Duodenal mucosa (tissue), 2 donors: ENCODE measurements around the gene SPPL3.
"Not testable (repeated sequence)": the region's sequence is repeated elsewhere in the genome, so short reads cannot be mapped to it uniquely, and the experiment has no call there.

Experiments
- H3K27ac ChIP-seq: one replicate; pipeline ENCODE4 v1.7.0; 2013; ENCODE audit warnings: low read depth, low read length
- H3K27me3 ChIP-seq, 2 donors: one replicate each; pipeline ENCODE4 v1.7.0; 2013; ENCODE audit warnings: low read length in 2 of 2, control low read depth in 1 of 2; ENCODE audit not compliant: insufficient read depth in 2 of 2, control insufficient read depth in 1 of 2
- H3K36me3 ChIP-seq, 2 donors: one replicate each; pipeline ENCODE4 v1.7.0; 2013; ENCODE audit warnings: low read length in 2 of 2, control low read depth in 1 of 2; ENCODE audit not compliant: insufficient read depth in 2 of 2, control insufficient read depth in 1 of 2
- H3K4me1 ChIP-seq, 2 donors: one replicate each; pipeline ENCODE4 v1.7.0; 2013; ENCODE audit warnings: low read length in 2 of 2, control low read depth in 1 of 2; ENCODE audit not compliant: insufficient read depth in 2 of 2, control insufficient read depth in 1 of 2
- H3K4me3 ChIP-seq, 2 donors: one replicate each; pipeline ENCODE4 v1.7.0; 2013; ENCODE audit warnings: low read length in 2 of 2, low read depth in 1 of 2
- H3K9ac ChIP-seq, 2 donors: one replicate each; pipeline ENCODE4 v1.7.0; 2013; ENCODE audit warnings: low read length in 2 of 2, low read depth in 1 of 2
- H3K9me3 ChIP-seq, 2 donors: one replicate each; pipeline ENCODE4 v1.7.0; 2013; ENCODE audit warnings: low read length in 2 of 2, control low read depth in 1 of 2; ENCODE audit not compliant: control insufficient read depth in 1 of 2

The SPPL3 gene, protein sequence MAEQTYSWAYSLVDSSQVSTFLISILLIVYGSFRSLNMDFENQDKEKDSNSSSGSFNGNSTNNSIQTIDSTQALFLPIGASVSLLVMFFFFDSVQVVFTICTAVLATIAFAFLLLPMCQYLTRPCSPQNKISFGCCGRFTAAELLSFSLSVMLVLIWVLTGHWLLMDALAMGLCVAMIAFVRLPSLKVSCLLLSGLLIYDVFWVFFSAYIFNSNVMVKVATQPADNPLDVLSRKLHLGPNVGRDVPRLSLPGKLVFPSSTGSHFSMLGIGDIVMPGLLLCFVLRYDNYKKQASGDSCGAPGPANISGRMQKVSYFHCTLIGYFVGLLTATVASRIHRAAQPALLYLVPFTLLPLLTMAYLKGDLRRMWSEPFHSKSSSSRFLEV

DNA sequence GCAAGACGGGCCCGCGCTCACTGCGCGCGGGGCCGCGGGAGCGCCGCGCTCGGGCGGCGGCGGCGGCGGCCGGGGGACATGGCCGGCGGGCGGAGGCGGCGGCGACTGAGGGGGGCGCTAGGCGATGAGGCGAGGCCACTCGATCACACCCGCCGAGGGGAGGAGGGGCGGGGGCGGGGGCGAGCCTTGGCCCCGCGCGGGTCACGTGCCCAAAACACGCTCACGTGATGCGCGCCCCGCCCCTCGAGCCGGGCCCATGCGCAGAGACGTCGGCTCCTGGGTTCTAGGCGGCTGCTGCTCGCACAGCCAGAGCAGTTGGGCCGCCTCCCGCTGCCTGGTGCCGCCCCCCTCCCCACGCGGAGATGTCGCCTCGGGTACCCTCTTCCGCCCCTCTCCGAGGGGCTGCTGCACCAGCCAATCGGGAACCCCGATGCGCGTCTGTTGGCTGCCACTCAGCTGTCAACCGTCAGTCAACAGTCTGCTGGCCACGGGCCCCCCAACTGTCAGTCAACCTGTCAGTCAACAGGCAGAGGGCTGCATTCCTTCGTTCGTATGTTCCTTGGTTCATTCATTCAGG is at the start of gene SPPL3:
TSS of gene SPPL3 (minus strand) at position 162 of the 577 bp plus-strand sequence. CDS start 491 bp downstream, outside the sequence.
- Histone ChIP-seq H3K27me3 (no peaks in the 10 kb centered on the region), H3K9ac (peak within 1 kb of the TSS; percentile 68 to 80), H3K4me1 (peaks cover 19 to 20% of the 10 kb centered on the region in 2 donors), H3K9me3 (no peaks in the 10 kb centered on the region), H3K36me3 (peaks cover 0 to 5% of the 10 kb centered on the region in 2 donors), H3K27ac (peak within 1 kb of the TSS; percentile 77), H3K4me3 (peak within 1 kb of the TSS; percentile 83 to 90)

DNA sequence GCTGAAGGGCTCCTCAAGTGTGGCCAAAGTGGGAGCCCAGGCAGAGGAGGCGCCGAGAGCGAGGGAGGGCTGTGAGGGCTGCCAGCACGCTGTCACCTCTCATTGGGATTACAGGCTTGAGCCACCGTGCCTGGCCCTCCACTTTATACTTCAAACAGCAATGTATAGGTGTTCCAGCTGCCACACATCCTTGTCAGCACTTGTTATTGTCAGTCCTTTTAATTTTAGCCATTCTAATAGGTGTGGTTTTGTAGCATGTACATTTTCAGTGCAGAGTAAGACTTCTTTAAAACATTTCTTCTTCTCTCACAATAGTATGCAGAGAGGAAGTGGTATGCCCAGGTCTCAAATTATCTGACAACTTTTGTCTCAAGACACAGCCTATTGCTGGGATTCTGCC is 46.6 kb upstream of the SPPL3 start:
- no peak overlapping the region for H3K27ac ChIP-seq
- H3K4me1 ChIP-seq, result no peaks in the 10 kb centered on the region
- no peaks in the 10 kb centered on the region for H3K27me3 ChIP-seq
- peaks cover 0 to 2% of the 10 kb centered on the region in 2 donors for H3K9me3 ChIP-seq
- no peak overlapping the region for H3K4me3 ChIP-seq
- H3K36me3 ChIP-seq, result no peaks in the 10 kb centered on the region
- H3K9ac ChIP-seq, result no peak overlapping the region

DNA sequence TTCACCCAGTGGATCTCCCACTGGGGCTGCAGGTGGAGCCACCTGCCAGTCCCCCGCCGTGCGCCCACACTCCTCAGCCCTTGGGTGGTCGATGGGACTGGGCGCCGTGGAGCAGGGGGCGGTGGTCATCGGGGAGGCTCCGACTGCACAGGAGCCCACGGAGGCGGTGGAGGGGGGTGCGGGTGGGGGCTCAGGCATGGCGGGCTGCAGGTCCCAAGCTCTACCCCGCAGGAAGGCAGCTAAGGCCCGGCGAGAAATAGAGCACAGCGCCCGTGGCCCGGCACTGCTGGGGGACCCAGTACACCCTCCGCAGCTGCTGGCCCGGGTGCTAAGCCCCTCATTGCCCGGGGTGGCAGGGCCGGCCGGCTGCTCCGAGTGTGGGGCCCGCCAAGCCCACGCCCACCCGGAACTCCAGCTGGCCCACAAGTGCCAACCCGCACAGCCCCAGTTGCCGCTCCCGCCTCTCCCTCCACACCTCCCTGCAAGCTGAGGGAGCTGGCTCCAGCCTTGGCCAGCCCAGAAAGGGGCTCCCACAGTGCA is 46.2 kb upstream of the SPPL3 start:
- H3K27ac ChIP-seq, H3K9me3 ChIP-seq, H3K36me3 ChIP-seq, H3K27me3 ChIP-seq, H3K4me1 ChIP-seq, H3K4me3 ChIP-seq, H3K9ac ChIP-seq: not testable (repeated sequence)

DNA sequence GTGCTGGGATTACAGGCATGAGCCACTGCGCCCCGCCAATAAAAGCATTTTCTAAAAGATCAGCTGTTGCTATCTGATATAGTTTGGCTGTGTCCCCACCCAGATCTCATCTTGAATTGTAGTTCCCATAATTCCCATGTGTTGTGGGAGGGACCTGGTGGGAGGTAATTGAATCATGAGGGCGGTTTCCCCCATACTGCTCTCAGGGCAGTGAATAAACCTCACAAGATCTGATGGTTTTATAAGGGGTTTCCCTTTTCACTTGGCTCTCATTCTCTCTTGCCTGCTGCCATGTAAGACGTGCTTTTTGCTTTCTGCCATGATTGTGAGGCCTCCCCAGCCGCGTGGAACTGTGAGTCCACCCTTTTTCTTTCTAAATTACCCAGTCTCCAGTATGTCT is 41.4 kb upstream of the SPPL3 start:
- not testable (repeated sequence) for H3K4me1 ChIP-seq, H3K36me3 ChIP-seq, H3K9ac ChIP-seq, H3K27ac ChIP-seq, H3K4me3 ChIP-seq, H3K27me3 ChIP-seq, H3K9me3 ChIP-seq

DNA sequence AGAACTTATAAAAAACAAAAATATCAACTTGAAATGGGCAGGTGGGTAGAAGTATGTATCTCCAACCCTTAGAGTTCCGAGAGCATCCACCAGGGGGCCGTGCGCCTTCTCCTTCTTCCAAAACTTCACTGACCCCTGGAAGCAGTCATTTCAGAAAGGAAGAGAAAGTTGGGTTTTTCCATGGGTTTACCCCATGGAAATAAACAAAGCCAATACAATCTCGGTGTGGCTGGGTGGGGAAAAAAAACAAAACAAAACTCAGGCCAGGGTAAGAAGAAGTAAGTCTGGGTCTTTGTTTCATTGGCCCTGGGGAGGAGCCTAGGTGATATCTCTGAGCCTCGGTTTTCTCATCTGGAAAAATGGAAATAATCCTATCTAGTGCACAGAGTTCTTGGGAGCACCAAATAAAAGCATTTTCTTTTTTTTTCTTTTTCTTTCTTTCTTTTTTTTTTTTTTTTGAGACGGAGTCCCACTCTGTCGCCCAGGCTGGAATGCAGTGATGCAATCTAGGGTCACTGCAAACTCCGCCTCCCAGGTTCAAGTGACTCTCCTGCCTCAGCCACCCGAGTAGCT is 40.6 kb upstream of the SPPL3 start:
- Histone ChIP-seq H3K27me3 (no peaks in the 10 kb centered on the region), H3K9me3 (no peaks in the 10 kb centered on the region), H3K36me3 (no peaks in the 10 kb centered on the region), H3K4me3 (no peak overlapping the region), H3K27ac (no peak overlapping the region), H3K9ac (no peak overlapping the region), H3K4me1 (no peaks in the 10 kb centered on the region)

DNA sequence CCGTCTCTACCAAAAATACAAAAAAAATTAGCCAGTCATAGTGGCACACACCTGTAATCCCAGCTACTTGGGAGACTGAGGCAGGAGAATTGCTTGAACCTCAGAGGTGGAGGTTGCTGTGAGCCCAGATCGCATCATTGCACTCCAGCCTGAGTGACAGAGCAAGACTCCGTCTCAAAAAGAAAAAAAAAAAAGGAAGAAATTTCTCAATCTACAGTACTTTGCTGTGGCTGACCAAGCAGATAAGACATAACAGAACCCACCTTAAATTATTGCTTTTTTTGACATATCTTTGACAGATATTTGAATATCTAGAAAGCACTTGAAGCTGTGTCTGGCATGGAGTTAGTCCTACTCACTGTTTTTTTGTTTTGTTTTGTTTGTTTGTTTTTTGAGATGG is 39.3 kb upstream of the SPPL3 start:
- Histone ChIP-seq H3K27ac (no peak overlapping the region), H3K4me1 (no peaks in the 10 kb centered on the region), H3K4me3 (no peak overlapping the region), H3K27me3 (no peaks in the 10 kb centered on the region), H3K36me3 (no peaks in the 10 kb centered on the region), H3K9ac (no peak overlapping the region), H3K9me3 (no peaks in the 10 kb centered on the region)

DNA sequence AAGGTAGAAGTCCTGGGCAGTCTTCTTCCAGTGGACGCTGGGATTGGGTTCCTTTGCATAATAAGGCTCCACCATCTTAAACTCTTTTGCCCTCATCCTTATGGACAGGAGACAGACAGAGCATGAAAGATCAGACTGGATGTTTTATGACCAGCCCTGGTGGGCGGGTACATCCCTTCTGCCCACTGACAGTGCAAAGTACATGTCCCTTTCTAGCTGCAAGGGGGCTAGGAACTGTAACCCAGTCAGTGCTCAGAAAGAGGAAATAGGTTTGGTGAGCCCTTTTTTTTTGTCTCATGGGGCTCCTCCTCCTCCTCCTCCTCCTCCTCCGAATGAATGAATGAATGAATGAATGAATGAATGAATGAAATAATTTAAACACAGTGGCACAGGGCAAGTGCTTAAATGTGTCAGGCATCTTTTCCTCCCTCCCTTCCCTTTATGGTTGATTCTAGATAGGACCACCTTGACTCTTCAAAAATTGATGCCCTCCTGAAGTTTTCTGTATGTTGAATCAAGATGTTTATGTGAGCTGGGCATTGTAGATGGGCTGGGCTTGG is 37.8 kb upstream of the SPPL3 start:
- H3K4me3 ChIP-seq, result no peak overlapping the region
- no peak overlapping the region for H3K27ac ChIP-seq
- no peaks in the 10 kb centered on the region for H3K9me3 ChIP-seq
- no peaks in the 10 kb centered on the region for H3K36me3 ChIP-seq
- H3K4me1 ChIP-seq, result no peaks in the 10 kb centered on the region
- peaks cover 0 to 2% of the 10 kb centered on the region in 2 donors for H3K27me3 ChIP-seq
- no peak overlapping the region for H3K9ac ChIP-seq

DNA sequence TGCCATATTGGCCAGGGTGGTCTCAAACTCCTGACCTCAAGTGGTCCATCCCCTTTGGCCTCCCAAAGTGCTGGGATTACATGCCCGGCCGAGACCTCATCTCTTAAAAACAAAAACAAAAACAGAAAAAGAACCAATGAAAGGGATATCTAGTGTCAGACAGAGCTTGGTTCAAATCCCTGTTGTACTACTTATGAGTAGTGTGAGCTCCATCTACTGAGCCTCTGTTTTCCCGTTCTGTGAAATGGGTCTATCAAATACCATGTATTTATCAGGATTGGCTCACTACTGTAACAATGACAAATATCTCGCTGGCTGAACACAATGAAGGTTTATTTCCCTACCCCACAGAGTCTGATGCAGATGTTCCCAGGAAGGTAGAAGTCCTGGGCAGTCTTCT is 37.3 kb upstream of the SPPL3 start:
- H3K27me3 ChIP-seq, result peaks cover 0 to 2% of the 10 kb centered on the region in 2 donors
- H3K9ac ChIP-seq, result no peak overlapping the region
- no peaks in the 10 kb centered on the region for H3K9me3 ChIP-seq
- no peak overlapping the region for H3K4me3 ChIP-seq
- no peaks in the 10 kb centered on the region for H3K36me3 ChIP-seq
- no peaks in the 10 kb centered on the region for H3K4me1 ChIP-seq
- H3K27ac ChIP-seq, result no peak overlapping the region

DNA sequence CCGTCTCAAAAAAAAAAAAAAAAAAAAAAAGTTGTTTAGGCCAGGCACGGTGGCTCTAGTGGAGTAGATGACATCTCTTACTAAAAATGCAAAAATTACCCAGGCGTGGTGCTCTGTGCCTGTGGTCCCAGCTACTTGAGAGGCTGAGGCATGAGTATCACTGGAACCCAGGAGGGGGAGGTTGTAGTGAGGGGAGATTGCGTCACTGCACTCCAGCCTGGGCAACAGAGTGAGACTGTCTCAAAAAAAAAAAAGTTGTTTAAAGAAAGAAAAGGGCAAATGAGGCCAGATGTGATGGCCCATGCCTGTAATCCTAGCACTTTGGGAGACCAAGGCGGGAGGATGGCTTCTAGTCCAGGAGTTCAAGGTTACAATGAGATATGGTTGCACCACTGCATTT is 36.6 kb upstream of the SPPL3 start:
- no peaks in the 10 kb centered on the region for H3K4me1 ChIP-seq
- peaks cover 0 to 2% of the 10 kb centered on the region in 2 donors for H3K27me3 ChIP-seq
- no peak overlapping the region for H3K4me3 ChIP-seq
- H3K9ac ChIP-seq, result no peak overlapping the region
- H3K36me3 ChIP-seq, result no peaks in the 10 kb centered on the region
- no peak overlapping the region for H3K27ac ChIP-seq
- H3K9me3 ChIP-seq, result no peaks in the 10 kb centered on the region

DNA sequence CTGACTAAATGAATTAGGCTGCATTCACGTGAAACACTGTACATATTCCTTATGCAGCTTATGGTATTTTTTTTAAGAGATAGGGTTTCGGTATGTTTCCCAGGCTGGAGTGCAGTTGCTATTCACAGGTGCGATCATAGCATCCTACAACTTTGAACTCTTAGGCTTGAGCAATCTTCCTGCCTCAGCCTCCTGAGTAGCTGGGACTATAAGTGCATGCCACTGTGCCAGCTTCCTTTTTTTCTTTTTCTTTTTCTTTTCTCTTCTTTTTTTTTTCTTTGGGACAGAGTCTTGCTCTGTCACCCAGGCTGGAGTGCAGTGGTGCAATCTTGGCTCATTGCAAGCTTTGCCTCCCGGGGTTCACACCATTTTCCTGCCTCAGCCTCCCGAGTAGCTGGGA is 35.8 kb upstream of the SPPL3 start:
- Histone ChIP-seq H3K27me3 (peaks cover 0 to 2% of the 10 kb centered on the region in 2 donors), H3K27ac (no peak overlapping the region), H3K36me3 (no peaks in the 10 kb centered on the region), H3K4me1 (no peaks in the 10 kb centered on the region), H3K9me3 (no peaks in the 10 kb centered on the region), H3K4me3 (no peak overlapping the region), H3K9ac (no peak overlapping the region)
